HEK293 (cell line): ENCODE data around the gene ZDHHC14.

Source experiments
- CTCF ChIA-PET: fragments of 350-600 bp; formaldehyde crosslinking; extraction: SDS; loops from one replicate; lab custom pipeline; 2021; ENCODE audit warnings: antibody characterized with exemption; lab: Yijun Ruan, JAX
- POLR2A ChIA-PET: fragments of 300-600 bp; formaldehyde crosslinking; extraction: SDS; loops from one replicate; lab custom pipeline; 2020; ENCODE audit warnings: antibody characterized with exemption, inconsistent platforms; lab: Yijun Ruan, JAX
- H3K27ac ChIP-seq: fragments of 200-500 bp; sonication (Bioruptor generic); 2 replicates; pipeline ENCODE4 v1.5.1; 2014; ENCODE audit warnings: low read depth, low read length, control low read depth, inconsistent platforms; ENCODE audit errors: extremely low read depth
- H3K36me3 ChIP-seq, 2 experiments: fragments of 200-500 bp in 1 of 2; sonication (Bioruptor generic) in 1 of 2; 1 replicate in 1 of 2; 2 replicates in 1 of 2; pipeline ENCODE4 v1.5.1; 2014 to 2017; ENCODE audit warnings: inconsistent platforms in 2 of 2, low read length in 2 of 2; ENCODE audit not compliant: control insufficient read depth in 2 of 2, insufficient read depth in 1 of 2
- H3K4me1 ChIP-seq: fragments of 200-500 bp; sonication (Bioruptor generic); 2 replicates; pipeline ENCODE4 v1.5.1; 2014; ENCODE audit warnings: mild to moderate bottlenecking, low read length, inconsistent platforms; ENCODE audit not compliant: control insufficient read depth, insufficient read depth
- H3K4me3 ChIP-seq: 2 replicates; pipeline ENCODE4 v1.5.1; 2011; ENCODE audit warnings: low read depth, mild to moderate bottlenecking, control low read depth, low read length, moderate library complexity
- H3K9me3 ChIP-seq: fragments of 200-500 bp; sonication (Bioruptor generic); 2 replicates; pipeline ENCODE4 v1.5.1; 2014; ENCODE audit warnings: low read depth, low read length, inconsistent platforms; ENCODE audit not compliant: control insufficient read depth, insufficient read depth
- EGR2 ChIP-seq: fragments of 450-650 bp; formaldehyde crosslinking; IDR thresholded peaks from 2 replicates; pipeline ENCODE4 v1.5.1; 2016; ENCODE audit warnings: low read depth, missing biosample characterization, missing genetic modification characterization
- HOXC10 ChIP-seq: sonication (generic); formaldehyde crosslinking; IDR thresholded peaks from 2 replicates; pipeline ENCODE4 v1.8.1; 2023; ENCODE audit warnings: mild to moderate bottlenecking, missing genetic modification reagents
- KLF7 ChIP-seq: fragments of 450-650 bp; formaldehyde crosslinking; IDR thresholded peaks from 2 replicates; pipeline ENCODE4 v1.5.1; 2016; ENCODE audit warnings: missing biosample characterization, missing genetic modification characterization, borderline replicate concordance
- OSR2 ChIP-seq: fragments of 450-650 bp; formaldehyde crosslinking; IDR thresholded peaks from 2 replicates; pipeline ENCODE4 v1.5.1; 2016; ENCODE audit warnings: missing biosample characterization, missing genetic modification characterization
- PRDM4 ChIP-seq: fragments of 450-650 bp; formaldehyde crosslinking; IDR thresholded peaks from 2 replicates; pipeline ENCODE4 v1.5.1; 2017; ENCODE audit warnings: missing biosample characterization, missing genetic modification characterization
- SCRT1 ChIP-seq: fragments of 450-650 bp; formaldehyde crosslinking; IDR thresholded peaks from 2 replicates; pipeline ENCODE4 v1.5.1; 2016; ENCODE audit warnings: missing biosample characterization, missing genetic modification characterization, borderline replicate concordance
- ZBTB48 ChIP-seq: fragments of 450-650 bp; formaldehyde crosslinking; IDR thresholded peaks from 2 replicates; pipeline ENCODE4 v1.5.1; 2016; ENCODE audit warnings: missing biosample characterization, missing genetic modification characterization
- ZIC2 ChIP-seq: fragments of 450-650 bp; formaldehyde crosslinking; IDR thresholded peaks from 2 replicates; pipeline ENCODE4 v1.5.1; 2016; ENCODE audit warnings: missing biosample characterization, missing genetic modification characterization
- ZNF132 ChIP-seq: fragments of 450-650 bp; formaldehyde crosslinking; IDR thresholded peaks from 2 replicates; pipeline ENCODE4 v1.5.1; 2017; ENCODE audit warnings: missing biosample characterization, missing genetic modification characterization, borderline replicate concordance
- ZNF133 ChIP-seq: fragments of 450-650 bp; formaldehyde crosslinking; IDR thresholded peaks from 2 replicates; pipeline ENCODE4 v1.5.1; 2016; ENCODE audit warnings: missing biosample characterization, missing genetic modification characterization
- ZNF184 ChIP-seq: fragments of 450-650 bp; IDR thresholded peaks from 2 replicates; pipeline ENCODE4 v1.5.1; 2018; ENCODE audit warnings: missing biosample characterization, mild to moderate bottlenecking, missing genetic modification characterization
- ZNF202 ChIP-seq: fragments of 450-650 bp; formaldehyde crosslinking; IDR thresholded peaks from 2 replicates; pipeline ENCODE4 v1.5.1; 2016; ENCODE audit warnings: missing biosample characterization, missing genetic modification characterization, borderline replicate concordance
- ZNF214 ChIP-seq: fragments of 450-650 bp; formaldehyde crosslinking; IDR thresholded peaks from 2 replicates; pipeline ENCODE4 v1.5.1; 2017; ENCODE audit warnings: missing biosample characterization, mild to moderate bottlenecking, missing genetic modification characterization, borderline replicate concordance
- ZNF24 ChIP-seq: fragments of 450-650 bp; formaldehyde crosslinking; IDR thresholded peaks from 2 replicates; pipeline ENCODE4 v1.5.1; 2016; ENCODE audit warnings: missing biosample characterization, missing genetic modification characterization
- ZNF266 ChIP-seq: fragments of 450-650 bp; formaldehyde crosslinking; IDR thresholded peaks from 2 replicates; pipeline ENCODE4 v1.5.1; 2016; ENCODE audit warnings: missing biosample characterization, missing genetic modification characterization, low read depth
- ZNF274 ChIP-seq, 2 experiments: fragments of 200-500 bp in 1 of 2; fragments of 450-650 bp in 1 of 2; sonication (Bioruptor generic) in 1 of 2; formaldehyde crosslinking in 1 of 2; IDR thresholded peaks; 2 replicates each; pipeline versions ENCODE4 v1.5.1 to v1.6.1; 2014 to 2016; ENCODE audit warnings: borderline replicate concordance in 1 of 2, inconsistent platforms in 1 of 2, low read length in 1 of 2, missing biosample characterization in 1 of 2, missing genetic modification characterization in 1 of 2
- ZNF544 ChIP-seq: fragments of 450-650 bp; formaldehyde crosslinking; IDR thresholded peaks from 2 replicates; pipeline ENCODE4 v1.5.0; 2017; ENCODE audit warnings: missing biosample characterization, missing genetic modification characterization
- ZNF585B ChIP-seq: fragments of 450-650 bp; formaldehyde crosslinking; IDR thresholded peaks from 2 replicates; pipeline ENCODE4 v1.5.1; 2016; ENCODE audit warnings: missing biosample characterization, missing genetic modification characterization
- ZNF747 ChIP-seq: fragments of 450-650 bp; formaldehyde crosslinking; IDR thresholded peaks from 2 replicates; pipeline ENCODE4 v1.5.1; 2016; ENCODE audit warnings: missing biosample characterization, missing genetic modification characterization
- ZNF768 ChIP-seq: fragments of 450-650 bp; formaldehyde crosslinking; IDR thresholded peaks from 2 replicates; pipeline ENCODE4 v1.5.1; 2018; ENCODE audit warnings: missing biosample characterization, mild to moderate bottlenecking, missing genetic modification characterization
- TF ChIP-seq, protein P1 (sequence below): fragments of 450-650 bp; formaldehyde crosslinking; IDR thresholded peaks from 2 replicates; pipeline ENCODE4 v1.5.1; 2017; ENCODE audit warnings: missing biosample characterization, missing genetic modification characterization
- TF ChIP-seq, protein P2 (sequence below): fragments of 450-650 bp; formaldehyde crosslinking; IDR thresholded peaks from 2 replicates; pipeline ENCODE4 v1.5.1; 2016; ENCODE audit warnings: missing biosample characterization, missing genetic modification characterization
- TF ChIP-seq, protein P3 (sequence below): fragments of 450-650 bp; IDR thresholded peaks from 2 replicates; pipeline ENCODE4 v1.5.1; 2018; ENCODE audit warnings: missing biosample characterization, mild to moderate bottlenecking, missing genetic modification characterization

Gene ZDHHC14

DNA sequence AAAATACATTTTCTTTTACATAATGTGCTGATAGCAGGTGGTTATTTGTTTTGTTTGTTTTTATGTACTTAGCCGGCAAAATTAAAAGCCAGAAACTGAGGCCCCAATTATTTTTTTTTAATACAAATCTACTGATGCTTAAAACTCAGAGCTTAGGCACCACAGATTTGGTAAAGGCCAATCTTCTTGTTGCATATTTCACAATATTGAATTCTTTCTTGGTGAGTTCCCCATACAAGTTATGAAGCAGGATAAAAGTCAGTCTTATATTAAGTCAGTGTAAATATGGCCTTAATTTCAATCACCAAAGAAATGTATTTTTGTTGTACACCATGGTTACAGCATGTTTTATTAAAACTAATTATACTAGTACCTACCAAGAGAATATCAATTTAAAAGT is 16.3 kb upstream of the ZDHHC14 start (continued):
- TF ChIP-seq ZBTB48 (no peak), ZNF544 (tag by site-specific recombination) (no peak)
- TF ChIP-seq, protein P1, sequence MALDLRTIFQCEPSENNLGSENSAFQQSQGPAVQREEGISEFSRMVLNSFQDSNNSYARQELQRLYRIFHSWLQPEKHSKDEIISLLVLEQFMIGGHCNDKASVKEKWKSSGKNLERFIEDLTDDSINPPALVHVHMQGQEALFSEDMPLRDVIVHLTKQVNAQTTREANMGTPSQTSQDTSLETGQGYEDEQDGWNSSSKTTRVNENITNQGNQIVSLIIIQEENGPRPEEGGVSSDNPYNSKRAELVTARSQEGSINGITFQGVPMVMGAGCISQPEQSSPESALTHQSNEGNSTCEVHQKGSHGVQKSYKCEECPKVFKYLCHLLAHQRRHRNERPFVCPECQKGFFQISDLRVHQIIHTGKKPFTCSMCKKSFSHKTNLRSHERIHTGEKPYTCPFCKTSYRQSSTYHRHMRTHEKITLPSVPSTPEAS (tag by site-specific recombination): no peak
- TF ChIP-seq, all 188 proteins: peak for 0

DNA sequence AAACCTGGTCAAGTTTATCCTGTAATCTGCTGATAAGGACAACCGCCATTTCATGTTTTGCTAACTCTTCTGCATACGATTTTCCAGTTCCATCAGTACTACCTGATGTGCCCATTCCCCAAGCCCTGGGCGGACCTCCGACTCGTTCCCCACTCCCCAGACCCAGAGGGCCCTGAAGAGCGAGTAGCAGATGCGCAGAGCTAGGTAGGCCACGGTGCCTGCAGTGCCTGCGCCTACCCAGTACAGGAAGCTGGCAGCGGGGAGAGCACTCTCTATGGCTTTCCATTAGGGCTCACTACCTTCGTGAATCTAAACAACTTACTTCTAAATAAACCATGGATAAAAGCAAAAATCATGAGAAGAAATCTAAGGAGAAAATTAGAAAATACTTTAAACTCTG is 14.3 kb upstream of the ZDHHC14 start:
- Histone ChIP-seq H3K4me3 (no peak overlapping the region), H3K9me3 (no peaks in the 10 kb centered on the region), H3K36me3 (no peaks in the 10 kb centered on the region), H3K27ac (no peak overlapping the region), H3K4me1 (no peaks in the 10 kb centered on the region)
- ChIA-PET CTCF (interaction anchor here (0.6 to 1.4 kb wide), 3 partner anchors 51 to 453 kb away, joined by 3 read pairs; no protein-coding TSS in a partner anchor), POLR2A (no interaction called here)
- no peak for TF ChIP-seq ZNF585B (tag by site-specific recombination)
- TF ChIP-seq HOXC10 (CRISPR knock-in tag): no peak
- no peak for TF ChIP-seq ZNF747 (tag by site-specific recombination)
- TF ChIP-seq ZNF768 (tag by site-specific recombination): no peak
- no peak for TF ChIP-seq ZNF24 (tag by site-specific recombination)
- TF ChIP-seq SCRT1 (tag by site-specific recombination): no peak
- no peak for TF ChIP-seq PRDM4 (tag by site-specific recombination)
- no peak for TF ChIP-seq ZIC2
- no peak for TF ChIP-seq ZNF184 (tag by site-specific recombination)
- no peak for TF ChIP-seq ZNF132
- TF ChIP-seq, protein P2, sequence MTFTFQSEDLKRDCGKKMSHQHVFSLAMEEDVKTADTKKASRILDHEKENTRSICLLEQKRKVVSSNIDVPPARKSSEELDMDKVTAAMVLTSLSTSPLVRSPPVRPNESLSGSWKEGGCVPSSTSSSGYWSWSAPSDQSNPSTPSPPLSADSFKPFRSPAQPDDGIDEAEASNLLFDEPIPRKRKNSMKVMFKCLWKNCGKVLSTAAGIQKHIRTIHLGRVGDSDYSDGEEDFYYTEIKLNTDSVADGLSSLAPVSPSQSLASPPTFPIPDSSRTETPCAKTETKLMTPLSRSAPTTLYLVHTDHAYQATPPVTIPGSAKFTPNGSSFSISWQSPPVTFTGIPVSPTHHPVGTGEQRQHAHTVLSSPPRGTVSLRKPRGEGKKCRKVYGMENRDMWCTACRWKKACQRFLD: no peak
- no peak for TF ChIP-seq ZNF214 (tag by site-specific recombination)
- no peak for TF ChIP-seq ZNF274 (IDR thresholded peaks at IDR 0.05; ENCODE audit: low read length)
- no peak for TF ChIP-seq ZNF274 (tag by site-specific recombination; IDR thresholded peaks at IDR 0.05; ENCODE audit: borderline replicate concordance)
- TF ChIP-seq ZNF133 (tag by site-specific recombination): no peak
- TF ChIP-seq ZNF202 (tag by site-specific recombination): no peak
- no peak for TF ChIP-seq ZNF266
- TF ChIP-seq, protein P3, sequence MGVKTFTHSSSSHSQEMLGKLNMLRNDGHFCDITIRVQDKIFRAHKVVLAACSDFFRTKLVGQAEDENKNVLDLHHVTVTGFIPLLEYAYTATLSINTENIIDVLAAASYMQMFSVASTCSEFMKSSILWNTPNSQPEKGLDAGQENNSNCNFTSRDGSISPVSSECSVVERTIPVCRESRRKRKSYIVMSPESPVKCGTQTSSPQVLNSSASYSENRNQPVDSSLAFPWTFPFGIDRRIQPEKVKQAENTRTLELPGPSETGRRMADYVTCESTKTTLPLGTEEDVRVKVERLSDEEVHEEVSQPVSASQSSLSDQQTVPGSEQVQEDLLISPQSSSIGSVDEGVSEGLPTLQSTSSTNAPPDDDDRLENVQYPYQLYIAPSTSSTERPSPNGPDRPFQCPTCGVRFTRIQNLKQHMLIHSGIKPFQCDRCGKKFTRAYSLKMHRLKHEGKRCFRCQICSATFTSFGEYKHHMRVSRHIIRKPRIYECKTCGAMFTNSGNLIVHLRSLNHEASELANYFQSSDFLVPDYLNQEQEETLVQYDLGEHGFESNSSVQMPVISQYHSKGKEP (tag by site-specific recombination): no peak
- no peak for TF ChIP-seq EGR2 (tag by site-specific recombination)
- no peak for TF ChIP-seq OSR2 (tag by site-specific recombination)
- no peak for TF ChIP-seq KLF7 (tag by site-specific recombination)
